MM.1S (cell line): ENCODE data around the gene LILRA6.

Experiments used
- CTCF ChIP-seq: fragments of 300-600 bp; sonication (generic); IDR thresholded peaks from 2 replicates; pipeline ENCODE4 v1.5.1; 2016; ENCODE audit warnings: antibody characterized with exemption, low read length, mixed read lengths
- EZH2 ChIP-seq: fragments of 300-600 bp; sonication (generic); optimal IDR thresholded peaks from 2 replicates; pipeline ENCODE3; 2017; ENCODE audit warnings: low read depth, mild to moderate bottlenecking, antibody characterized with exemption, low read length, mixed read lengths

- TF ChIP-seq CTCF (no peak), EZH2 (no peak)
Measured at GRCh38 chr19:54188215-54188871, 54.2 kb downstream of the LILRA6 start.
